K562 (cell line): Measurements from ENCODE around the gene YAP1. TPM values are rescaled to one million over a fixed set of nuclear protein-coding genes. Genes with fewer than 3 reads are reported as not detected.
A peak's percentile ranks its signal among the peaks of the same experiment; 100 is the strongest.

Experiments used
- ATAC-seq: fragments of 200-7000 bp; cut with Tn5 transposase; 3 replicates; pipeline ENCODE4 v1.9.1; 2020; ENCODE audit warnings: moderate library complexity
- BruUV-seq: library from RNA; stranded (reverse); fragments of 400-500 nt; replicated peaks from 2 replicates; lab custom pipeline; 2021; lab: Mats Ljungman, UMichigan
- CTCF ChIA-PET: fragments of 300-600 bp; formaldehyde crosslinking; extraction: SDS; loops from one replicate; lab custom pipeline; 2021; ENCODE audit warnings: low intra/inter-chr PET ratio; lab: Yijun Ruan, JAX
- POLR2A ChIA-PET: fragments of 300-600, 350-650 bp; sonication (Branson Sonifier 250); formaldehyde crosslinking; extraction: SDS; loops from one replicate; lab custom pipeline; 2021; ENCODE audit warnings: antibody characterized with exemption, inconsistent platforms; lab: Yijun Ruan, JAX
- DNase-seq, 4 experiments: peaks; one replicate each; pipeline versions ENCODE4 v3.0.0 to v3.0.0-alpha.2; 2011 to 2018; ENCODE audit warnings: low spot score in 3 of 4, mixed read lengths in 3 of 4; ENCODE audit errors: extremely low read depth in 1 of 4
- FAIRE-seq: peaks from 2 replicates; lab custom pipeline; 2011; peaks lifted over from hg19 to GRCh38; lab: Jason Lieb, UNC
- H2AFZ ChIP-seq: 2 replicates; pipeline ENCODE4 v1.6.0; 2011; ENCODE audit warnings: low read depth, low read length, control low read depth, inconsistent platforms
- H3K27ac ChIP-seq: fragments of 200-600 bp; 3 replicates; pipeline ENCODE4 v1.8.0; 2011; ENCODE audit warnings: low read depth, mild to moderate bottlenecking, control low read depth, inconsistent platforms, low read length, moderate library complexity, mixed read lengths; ENCODE audit errors: extremely low read depth
- H3K27me3 ChIP-seq, 2 experiments: fragments of 300-600 bp in 1 of 2; 2 replicates in 1 of 2; 3 replicates in 1 of 2; pipeline versions ENCODE4 v1.6.0 to v1.8.0; 2011; ENCODE audit warnings: inconsistent platforms in 2 of 2, low read length in 2 of 2, mild to moderate bottlenecking in 1 of 2, mixed read lengths in 1 of 2, moderate library complexity in 1 of 2; ENCODE audit not compliant: control insufficient read depth in 2 of 2, insufficient read depth in 2 of 2
- H3K36me3 ChIP-seq: fragments of 300-600 bp; 3 replicates; pipeline ENCODE4 v1.8.0; 2011; ENCODE audit warnings: mild to moderate bottlenecking, low read length, inconsistent platforms; ENCODE audit not compliant: control insufficient read depth, insufficient read depth
- H3K4me1 ChIP-seq, 2 experiments: fragments of 200-600 bp in 1 of 2; replicated peaks in 1 of 2; 2 replicates in 1 of 2; 3 replicates in 1 of 2; pipeline versions ENCODE4 v1.5.1 to v1.8.0; 2011; ENCODE audit warnings: inconsistent platforms in 2 of 2, low read length in 2 of 2, mild to moderate bottlenecking in 1 of 2, mixed read lengths in 1 of 2, moderate library complexity in 1 of 2; ENCODE audit not compliant: control insufficient read depth in 2 of 2, insufficient read depth in 2 of 2
- H3K4me2 ChIP-seq: 2 replicates; pipeline ENCODE4 v1.6.1; 2011; ENCODE audit warnings: low read length, control low read depth, inconsistent platforms, mixed read lengths; ENCODE audit not compliant: insufficient read depth
- H3K4me3 ChIP-seq: fragments of 200-600 bp; sonication (generic), shearing (Covaris generic); 2 replicates; pipeline ENCODE4 v1.5.1; 2016; ENCODE audit warnings: control low read depth, inconsistent platforms
- H3K79me2 ChIP-seq: fragments of 200-600 bp; 3 replicates; pipeline ENCODE4 v1.8.0; 2011; ENCODE audit warnings: low read length, inconsistent platforms; ENCODE audit not compliant: control insufficient read depth, insufficient read depth
- H3K9ac ChIP-seq, 2 experiments: 2 replicates each; pipeline versions ENCODE4 v1.6.0 to v1.6.1; 2011; ENCODE audit warnings: low read depth in 2 of 2, low read length in 2 of 2, control low read depth in 1 of 2, inconsistent platforms in 1 of 2, mild to moderate bottlenecking in 1 of 2, mixed read lengths in 1 of 2; ENCODE audit not compliant: insufficient read depth in 1 of 2
- H3K9me1 ChIP-seq: one replicate; pipeline ENCODE4 v1.6.0; 2011; ENCODE audit warnings: inconsistent platforms, mild to moderate bottlenecking, low read length, moderate library complexity; ENCODE audit not compliant: control insufficient read depth, insufficient read depth
- H3K9me3 ChIP-seq: replicated peaks from 2 replicates; pipeline ENCODE4 v1.5.1; 2011; ENCODE audit warnings: low read depth, low read length, inconsistent platforms; ENCODE audit not compliant: control insufficient read depth, insufficient read depth
- H4K20me1 ChIP-seq: replicated peaks from 2 replicates; pipeline ENCODE4 v1.6.1; 2011; ENCODE audit warnings: low read length, inconsistent platforms, mixed read lengths; ENCODE audit not compliant: control insufficient read depth, insufficient read depth
- ARID3A ChIP-seq: IDR thresholded peaks from 2 replicates; pipeline ENCODE4 v1.6.1; 2012; ENCODE audit warnings: low read depth, low read length, improper control_type of control experiment, borderline replicate concordance
- BACH1 ChIP-seq: fragments of 200-800 bp; sonication (Bioruptor generic); IDR thresholded peaks from 2 replicates; pipeline ENCODE4 v1.6.1; 2016; ENCODE audit warnings: missing genetic modification characterization, missing compliant biosample characterization
- E4F1 ChIP-seq: fragments of 250-450 bp; sonication (Bioruptor Pico); IDR thresholded peaks from 2 replicates; pipeline ENCODE4 v1.5.0; 2021; ENCODE audit warnings: mild to moderate bottlenecking, borderline replicate concordance
- EP300 ChIP-seq: IDR thresholded peaks from 2 replicates; pipeline ENCODE4 v1.6.1; 2012; ENCODE audit warnings: low read length, improper control_type of control experiment
- FOXP1 ChIP-seq: sonication (generic); formaldehyde crosslinking; IDR thresholded peaks from 2 replicates; pipeline ENCODE4 v1.8.0; 2022; ENCODE audit warnings: mild to moderate bottlenecking, missing genetic modification reagents
- GATA2 ChIP-seq: sonication (generic); formaldehyde crosslinking; IDR thresholded peaks from 2 replicates; pipeline ENCODE4 v1.4.0; 2020; ENCODE audit warnings: mild to moderate bottlenecking, missing genetic modification reagents
- HOXB6 ChIP-seq: fragments of 250-450 bp; sonication (Bioruptor Pico); IDR thresholded peaks from 2 replicates; pipeline ENCODE4 v1.5.1; 2022; ENCODE audit warnings: mild to moderate bottlenecking, borderline replicate concordance
- JUNB ChIP-seq: fragments of 450-650 bp; formaldehyde crosslinking; conservative IDR thresholded peaks from 2 replicates; pipeline ENCODE4 v1.4.0; 2020; ENCODE audit warnings: mild to moderate bottlenecking
- MEIS2 ChIP-seq: fragments of 450-650 bp; IDR thresholded peaks from 2 replicates; pipeline ENCODE4 v1.6.1; 2014; ENCODE audit warnings: mild to moderate bottlenecking; ENCODE audit not compliant: partially characterized antibody
- MTA1 ChIP-seq: fragments of 450-650 bp; IDR thresholded peaks from 2 replicates; pipeline ENCODE4 v1.6.1; 2017; ENCODE audit warnings: borderline replicate concordance
- PBX2 ChIP-seq, 2 experiments: IDR thresholded peaks in 1 of 2; conservative IDR thresholded peaks in 1 of 2; 2 replicates each; pipeline ENCODE4 v1.6.1; 2016; ENCODE audit warnings: low read depth in 2 of 2, mild to moderate bottlenecking in 1 of 2, missing compliant biosample characterization in 1 of 2, missing genetic modification characterization in 1 of 2, moderate library complexity in 1 of 2
- ZBTB49 ChIP-seq: sonication (generic); formaldehyde crosslinking; IDR thresholded peaks from 2 replicates; pipeline ENCODE4 v1.8.0; 2022; ENCODE audit warnings: missing genetic modification reagents, mild to moderate bottlenecking, borderline replicate concordance
- WGBS: fragments of 100-300 bp; shearing (Covaris generic); methylation state at CpG from one replicate; pipeline ENCODE4 v1.1.6; 2016; ENCODE audit warnings: low coverage, mixed read lengths; ENCODE audit not compliant: insufficient coverage; ENCODE audit errors: missing lambda C conversion rate; 5-methylcytosine and 5-hydroxymethylcytosine counted together
- in situ Hi-C: fragments of 300-500 bp; cut with MboI; formaldehyde crosslinking; loops from 4 replicates; pipeline ENCODE4 v1.15.0; 2018; ENCODE audit warnings: inconsistent platforms, mixed read lengths
- intact Hi-C: fragments of 100-400 bp; cut with micrococcal nuclease; formaldehyde crosslinking; loops from 2 replicates; pipeline ENCODE4 v1.14.2; 2022
- polyA plus RNA-seq, 8 experiments: library from polyadenylated mRNA; depleted of rRNA in 4 of 8; stranded (reverse) in 5 of 8; unstranded in 3 of 8; fragments of >200 nt; fragmentation: Nextera tagmentation in 2 of 8; fragmentation: Illumina TruSeq in 1 of 8; extraction: Ambion mirVana in 2 of 8; extraction: Trizol in 1 of 8; gene quantifications; 2 replicates each; pipeline versions ENCODE4 v1.2.1 to v1.2.3, GENCODE V29; 2011 to 2014; ENCODE audit warnings: inconsistent platforms in 1 of 8, missing spikeins in 1 of 8
- total RNA-seq, 7 experiments: library from RNA; depleted of rRNA in 6 of 7; stranded (reverse); fragments of >200 nt in 6 of 7; fragmentation: Illumina TruSeq in 2 of 7; extraction: Trizol in 2 of 7; gene quantifications; 2 replicates each; pipeline versions ENCODE4 v1.2.1 to v1.2.3, GENCODE V29; 2011 to 2021; ENCODE audit warnings: low replicate concordance in 1 of 7

Gene YAP1
- total and polyA plus RNA-seq, 9 of the 15 experiments (the other 6 are each of a cell fraction or from before 2014, with no cell fraction given), result 0.18 TPM; not detected in 8

- no TSS peak for BruUV-seq
- Histone ChIP-seq H3K27me3 (peaks cover 2 to 6% of the 10 kb centered on the region in 2 experiments; a peak in 3 of 5 replicates), H3K79me2 (no peaks in the 10 kb centered on the region), H3K9me1 (no peaks in the 10 kb centered on the region), H3K4me1 (peaks cover 10 to 15% of the 10 kb centered on the region in 2 experiments), H3K9me3 (no peaks in the 10 kb centered on the region), H4K20me1 (no peaks in the 10 kb centered on the region), H3K4me3 (no peak overlapping the region), H3K4me2 (peak overlapping the region; percentile 86; the same call in 1 of the 2 replicates), H3K9ac (no peak overlapping the region), H3K27ac (no peak overlapping the region), H3K36me3 (no peaks in the 10 kb centered on the region), H2AFZ (peak overlapping the region; percentile 84)
- POLR2A ChIA-PET, result interaction anchor here (0.8 to 2.2 kb wide), 2 partner anchors 14 to 80 kb away, joined by 4 to 5 read pairs; partner anchors contain the start of gene BIRC2
- DNase-seq (peak; percentile 19 to 33 (median 26)), ATAC-seq (peak; percentile 29; the same call in 1 of the 3 replicates), FAIRE-seq (peak; percentile 73)
- CTCF ChIA-PET, result no interaction called here
- intact Hi-C loops, result no loop called here
- in situ Hi-C loops, result no loop called here
- WGBS, result 3% methylated on average over 5 of the region's 5 CpGs
- TF ChIP-seq E4F1, result no peak
- no peak for TF ChIP-seq PBX2 (CRISPR knock-in tag; IDR thresholded peaks at IDR 0.05; ENCODE audit: low read depth)
- peak; percentile 70 for TF ChIP-seq PBX2 (tag; conservative IDR thresholded peaks at IDR 0.05; ENCODE audit: low read depth)
- TF ChIP-seq ARID3A, result no peak
- peak; percentile 81 for TF ChIP-seq MEIS2
- no peak for TF ChIP-seq ZBTB49 (CRISPR knock-in tag)
- 0 out of 2 replicates have a peak, but pooled peaks have one; percentile 24 for TF ChIP-seq JUNB (CRISPR knock-in tag)
- 0 out of 2 replicates have a peak, but pooled peaks have one; percentile 47 for TF ChIP-seq GATA2 (CRISPR knock-in tag)
- TF ChIP-seq FOXP1 (CRISPR knock-in tag), result no peak
- no peak for TF ChIP-seq EP300
- 0 out of 2 replicates have a peak, but pooled peaks have one; percentile 23 for TF ChIP-seq BACH1
- TF ChIP-seq MTA1, result no peak
- TF ChIP-seq HOXB6, result no peak
Observed at GRCh38 chr11:102267609-102268008, 157.4 kb downstream of the YAP1 start.
